SK-N-SH (cell line): ENCODE data around the gene ADGRG2. TPM values are rescaled to one million over a fixed set of nuclear protein-coding genes. Genes with fewer than 3 reads are reported as not detected.

Experiments
- CTCF ChIA-PET: fragments of 300-600, 350-600 bp; formaldehyde crosslinking; extraction: SDS; loops from one replicate; lab custom pipeline; 2021; lab: Yijun Ruan, JAX
- POLR2A ChIA-PET: fragments of 350-600 bp; sonication (Branson Sonifier 250); formaldehyde crosslinking; extraction: SDS; loops from one replicate; lab custom pipeline; 2020; ENCODE audit warnings: antibody characterized with exemption, inconsistent platforms; lab: Yijun Ruan, JAX
- DNase-seq: peaks from one replicate; pipeline ENCODE4 v3.0.0; 2012
- H2AFZ ChIP-seq: fragments of 200-600 bp; sonication (generic); 2 replicates; pipeline ENCODE4 v1.8.1; 2016; ENCODE audit warnings: antibody characterized with exemption, mild to moderate bottlenecking, low read depth
- H3F3A ChIP-seq: fragments of 200-600 bp; sonication (generic); replicated peaks from 2 replicates; pipeline ENCODE3; 2016; ENCODE audit warnings: antibody characterized with exemption, mild to moderate bottlenecking; ENCODE audit not compliant: insufficient read depth
- H3K27ac ChIP-seq, 2 experiments: fragments of 200-500 bp in 1 of 2; fragments of 200-600 bp in 1 of 2; sonication (Bioruptor generic) in 1 of 2; sonication (generic), shearing (Covaris generic) in 1 of 2; 2 replicates each; pipeline versions ENCODE4 v1.5.1 to v1.6.1; 2014 to 2016; ENCODE audit warnings: low read depth in 2 of 2, inconsistent platforms in 1 of 2, low read length in 1 of 2, mild to moderate bottlenecking in 1 of 2, mixed read lengths in 1 of 2
- H3K27me3 ChIP-seq: fragments of 200-600 bp; sonication (generic), shearing (Covaris generic); 2 replicates; pipeline ENCODE4 v1.6.1; 2016; ENCODE audit warnings: mixed run types; ENCODE audit not compliant: insufficient read depth
- H3K36me3 ChIP-seq, 2 experiments: fragments of 200-500 bp in 1 of 2; fragments of 200-600 bp in 1 of 2; sonication (Bioruptor generic) in 1 of 2; sonication (generic) in 1 of 2; replicated peaks in 1 of 2; 2 replicates each; pipeline versions ENCODE3 to v1.5.1; 2014 to 2016; ENCODE audit warnings: low read length in 1 of 2, mild to moderate bottlenecking in 1 of 2; ENCODE audit not compliant: insufficient read depth in 2 of 2, control insufficient read depth in 1 of 2
- H3K4me1 ChIP-seq, 2 experiments: fragments of 200-500 bp in 1 of 2; fragments of 200-600 bp in 1 of 2; sonication (Bioruptor generic) in 1 of 2; sonication (generic), shearing (Covaris generic) in 1 of 2; 2 replicates each; pipeline versions ENCODE4 v1.5.1 to v1.6.1; 2014 to 2016; ENCODE audit warnings: low read depth in 1 of 2, low read length in 1 of 2, mixed run types in 1 of 2; ENCODE audit not compliant: insufficient read depth in 2 of 2, control insufficient read depth in 1 of 2
- H3K4me2 ChIP-seq: fragments of 200-600 bp; sonication (generic), shearing (Covaris generic); 2 replicates; pipeline ENCODE4 v1.6.1; 2017; ENCODE audit warnings: mixed run types
- H3K4me3 ChIP-seq, 2 experiments: fragments of 200-500 bp in 1 of 2; fragments of 200-600 bp in 1 of 2; sonication (Bioruptor generic) in 1 of 2; sonication (generic), shearing (Covaris generic) in 1 of 2; 2 replicates each; pipeline versions ENCODE4 v1.5.1 to v1.8.1; 2014 to 2016; ENCODE audit warnings: low read depth in 2 of 2, inconsistent platforms in 1 of 2, low read length in 1 of 2, mild to moderate bottlenecking in 1 of 2, mixed read lengths in 1 of 2, moderate library complexity in 1 of 2
- H3K79me2 ChIP-seq: fragments of 200-600 bp; sonication (generic); 2 replicates; pipeline ENCODE4 v1.8.1; 2017; ENCODE audit warnings: mild to moderate bottlenecking; ENCODE audit not compliant: insufficient read depth
- H3K9ac ChIP-seq: fragments of 200-600 bp; sonication (generic); 2 replicates; pipeline ENCODE4 v1.6.1; 2017; ENCODE audit warnings: mixed run types
- H3K9me2 ChIP-seq: fragments of 200-600 bp; sonication (generic); 2 replicates; pipeline ENCODE4 v1.6.1; 2017; ENCODE audit warnings: mixed run types
- H3K9me3 ChIP-seq: fragments of 200-600 bp; sonication (generic); 2 replicates; pipeline ENCODE4 v1.6.1; 2017; ENCODE audit warnings: mixed run types, mild to moderate bottlenecking, moderate library complexity
- H4K20me1 ChIP-seq: fragments of 200-600 bp; sonication (generic); 2 replicates; pipeline ENCODE4 v1.6.1; 2017; ENCODE audit warnings: mild to moderate bottlenecking, mixed run types; ENCODE audit not compliant: insufficient read depth
- EZH2phosphoT487 ChIP-seq: fragments of 200-600 bp; sonication (generic); IDR thresholded peaks from 2 replicates; pipeline ENCODE4 v1.6.1; 2017; ENCODE audit warnings: low read depth, mixed run types, mild to moderate bottlenecking, antibody characterized with exemption, moderate library complexity, borderline replicate concordance
- FOXM1 ChIP-seq: IDR thresholded peaks from 2 replicates; pipeline ENCODE4 v1.4.0; 2012; ENCODE audit warnings: low read depth, mild to moderate bottlenecking
- GABPA ChIP-seq: IDR thresholded peaks from 2 replicates; pipeline ENCODE4 v1.4.0; 2012; ENCODE audit warnings: low read depth, mild to moderate bottlenecking
- GATA2 ChIP-seq: sonication (generic); formaldehyde crosslinking; IDR thresholded peaks from 2 replicates; pipeline ENCODE4 v1.5.0; 2020; ENCODE audit warnings: mild to moderate bottlenecking, missing genetic modification reagents
- JUND ChIP-seq: IDR thresholded peaks from 2 replicates; pipeline ENCODE4 v1.4.0; 2012
- NFIC ChIP-seq: IDR thresholded peaks from 2 replicates; pipeline ENCODE4 v1.4.0; 2012; ENCODE audit warnings: borderline replicate concordance
- NRF1 ChIP-seq: IDR thresholded peaks from 2 replicates; pipeline ENCODE4 v1.6.1; 2012; ENCODE audit warnings: low read depth, mild to moderate bottlenecking, low read length
- RCOR1 ChIP-seq: fragments of 150-350 bp; IDR thresholded peaks from 2 replicates; pipeline ENCODE4 v1.6.1; 2017; ENCODE audit warnings: antibody characterized with exemption, low read length
- RXRA ChIP-seq: IDR thresholded peaks from 2 replicates; pipeline ENCODE4 v1.4.0; 2012; ENCODE audit warnings: low read depth, mild to moderate bottlenecking, borderline replicate concordance
- SIN3A ChIP-seq: IDR thresholded peaks from 2 replicates; pipeline ENCODE4 v1.6.1; 2012; ENCODE audit warnings: low read depth, mild to moderate bottlenecking, low read length, moderate library complexity, borderline replicate concordance
- SMC3 ChIP-seq: IDR thresholded peaks from 2 replicates; pipeline ENCODE4 v1.6.1; 2012; ENCODE audit warnings: low read depth, low read length, improper control_type of control experiment
- TEAD4 ChIP-seq: IDR thresholded peaks from 2 replicates; pipeline ENCODE4 v1.4.0; 2012; ENCODE audit warnings: mild to moderate bottlenecking, borderline replicate concordance; ENCODE audit not compliant: insufficient read depth
- YY1 ChIP-seq: IDR thresholded peaks from 2 replicates; pipeline ENCODE4 v1.4.0; 2012; ENCODE audit warnings: low read depth, mild to moderate bottlenecking
- WGBS: methylation state at CpG from one replicate; pipeline ENCODE4 v1.1.6; 2017; ENCODE audit warnings: low lambda C conversion rate; 5-methylcytosine and 5-hydroxymethylcytosine counted together
- polyA plus RNA-seq, 3 experiments: library from polyadenylated mRNA; depleted of rRNA; stranded (reverse); fragments of >200 nt; gene quantifications; 2 replicates each; pipeline ENCODE4 v1.2.3, GENCODE V29; 2012
- TF ChIP-seq, protein P1 (sequence below): IDR thresholded peaks from 2 replicates; pipeline ENCODE4 v1.4.0; 2012; ENCODE audit warnings: low read depth, borderline replicate concordance
- TF ChIP-seq, protein P2 (sequence below): IDR thresholded peaks from 2 replicates; pipeline ENCODE4; 2012
- TF ChIP-seq, protein P3 (sequence below): fragments of 150-350 bp; IDR thresholded peaks from 2 replicates; pipeline ENCODE4 v1.6.1; 2016; ENCODE audit warnings: mild to moderate bottlenecking, low read depth, low read length

ADGRG2 gene
- polyA plus RNA-seq, 1 of the 3 experiments (the other 2 are of a cell fraction): 0.08 TPM

DNA sequence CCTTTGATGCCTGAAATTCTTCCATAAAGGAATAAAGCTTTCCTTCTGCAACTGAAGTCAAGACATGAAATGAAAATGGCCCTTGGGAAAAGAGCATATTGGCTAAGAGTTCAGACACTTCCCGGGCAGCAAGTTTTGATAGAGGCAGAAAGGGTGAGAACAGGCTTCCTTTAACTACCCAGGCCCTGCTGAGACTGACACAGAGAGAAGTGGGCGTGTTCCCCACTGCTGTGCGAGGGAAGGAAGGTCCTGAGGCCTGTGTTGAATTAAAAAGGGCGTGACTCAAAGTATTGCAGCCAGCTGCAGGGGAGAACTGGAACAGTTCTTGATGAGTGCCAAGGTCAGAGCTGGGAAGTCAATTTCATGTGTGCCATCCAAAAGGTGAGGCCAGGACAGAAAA is 33.9 kb upstream of the ADGRG2 start:
- no peaks in the 10 kb centered on the region for H3K79me2 ChIP-seq
- ChIA-PET POLR2A (no interaction called here), CTCF (interaction anchor here (1.1 to 1.2 kb wide), 2 partner anchors 13 to 178 kb away, joined by 3 to 4 read pairs; no protein-coding TSS in a partner anchor)
- H3K4me1 ChIP-seq: no peaks in the 10 kb centered on the region
- no peaks in the 10 kb centered on the region for H3F3A ChIP-seq
- no peak overlapping the region for H3K4me3 ChIP-seq
- H3K9me3 ChIP-seq: no peaks in the 10 kb centered on the region
- DNase-seq: no peak
- TF ChIP-seq, protein P1, sequence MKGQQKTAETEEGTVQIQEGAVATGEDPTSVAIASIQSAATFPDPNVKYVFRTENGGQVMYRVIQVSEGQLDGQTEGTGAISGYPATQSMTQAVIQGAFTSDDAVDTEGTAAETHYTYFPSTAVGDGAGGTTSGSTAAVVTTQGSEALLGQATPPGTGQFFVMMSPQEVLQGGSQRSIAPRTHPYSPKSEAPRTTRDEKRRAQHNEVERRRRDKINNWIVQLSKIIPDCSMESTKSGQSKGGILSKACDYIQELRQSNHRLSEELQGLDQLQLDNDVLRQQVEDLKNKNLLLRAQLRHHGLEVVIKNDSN: no peak
- TF ChIP-seq NFIC (no peak), NRF1 (no peak), EZH2phosphoT487 (no peak)
- H3K9me2 ChIP-seq: no peaks in the 10 kb centered on the region
- no peaks in the 10 kb centered on the region for H3K27me3 ChIP-seq
- no peak overlapping the region for H3K9ac ChIP-seq
- no peak overlapping the region for H2AFZ ChIP-seq
- no peak overlapping the region for H3K27ac ChIP-seq
- H4K20me1 ChIP-seq: no peaks in the 10 kb centered on the region
- WGBS: 16% methylated on average over 4 of the region's 4 CpGs
- no peaks in the 10 kb centered on the region for H3K36me3 ChIP-seq
- H3K4me2 ChIP-seq: no peak overlapping the region

DNA sequence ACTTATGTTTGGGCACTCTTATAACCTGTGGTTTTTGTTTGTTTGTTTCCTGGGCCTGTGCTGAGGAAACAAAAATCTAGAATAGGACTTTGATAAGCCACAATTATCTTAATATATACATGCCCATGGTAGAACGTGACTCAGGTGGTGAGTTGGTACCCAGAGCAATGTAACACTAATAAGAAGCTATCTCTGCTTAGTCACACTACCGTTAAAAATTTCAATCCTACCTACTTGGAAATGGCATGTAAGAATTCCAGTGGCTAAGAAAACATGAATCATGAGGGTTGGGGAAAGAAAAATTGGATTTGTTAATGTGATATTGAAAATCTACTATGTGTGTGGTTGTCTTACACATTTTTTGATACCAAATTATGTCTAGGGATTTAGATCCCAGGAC is 30.5 kb upstream of the ADGRG2 start:
- Histone ChIP-seq H3K4me2 (no peak overlapping the region), H3K4me1 (no peaks in the 10 kb centered on the region), H3K4me3 (no peak overlapping the region), H3F3A (no peaks in the 10 kb centered on the region), H3K9me3 (no peaks in the 10 kb centered on the region), H3K9me2 (no peaks in the 10 kb centered on the region), H3K27me3 (no peaks in the 10 kb centered on the region), H3K36me3 (no peaks in the 10 kb centered on the region), H3K27ac (no peak overlapping the region), H4K20me1 (no peaks in the 10 kb centered on the region), H3K9ac (no peak overlapping the region), H3K79me2 (no peaks in the 10 kb centered on the region), H2AFZ (no peak overlapping the region)
- no peak for TF ChIP-seq SIN3A
- TF ChIP-seq JUND: no peak
- no peak for DNase-seq
- 11% methylated on average over 2 of the region's 2 CpGs for WGBS
- ChIA-PET POLR2A (no interaction called here), CTCF (interaction anchor here (0.7 to 1.2 kb wide), 2 partner anchors 13 to 118 kb away, joined by 3 read pairs; no protein-coding TSS in a partner anchor)

DNA sequence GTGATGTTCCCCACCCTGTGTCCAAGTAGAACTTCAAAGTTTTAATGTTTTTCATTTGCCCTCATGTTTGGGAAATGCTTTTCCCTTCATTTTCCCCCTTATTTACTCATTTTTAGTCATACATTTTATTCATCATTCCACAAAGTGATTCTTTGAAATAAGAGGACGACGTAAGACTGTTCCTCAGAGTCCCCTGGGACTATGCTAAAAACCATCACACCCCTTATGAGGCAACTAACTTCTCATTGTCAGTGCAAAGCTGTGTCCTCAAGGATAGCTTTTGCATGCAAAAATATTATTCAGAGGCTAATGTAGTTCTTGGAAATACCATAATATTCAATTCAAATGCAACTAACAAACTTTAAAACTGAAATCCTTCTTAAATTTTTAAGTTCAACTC is 14.8 kb upstream of the ADGRG2 start:
- Histone ChIP-seq H2AFZ (no peak overlapping the region), H4K20me1 (no peaks in the 10 kb centered on the region), H3K9ac (no peak overlapping the region), H3K4me1 (no peaks in the 10 kb centered on the region), H3F3A (no peaks in the 10 kb centered on the region), H3K4me2 (no peak overlapping the region), H3K4me3 (no peak overlapping the region), H3K9me3 (no peaks in the 10 kb centered on the region), H3K9me2 (no peaks in the 10 kb centered on the region), H3K36me3 (no peaks in the 10 kb centered on the region), H3K79me2 (no peaks in the 10 kb centered on the region), H3K27ac (no peak overlapping the region), H3K27me3 (no peaks in the 10 kb centered on the region)
- CTCF ChIA-PET: interaction anchor here (1.3 kb wide), 1 partner anchor 15 kb away, joined by 3 read pairs; no protein-coding TSS in a partner anchor
- POLR2A ChIA-PET: no interaction called here
- 44% methylated on average over 2 of the region's 2 CpGs for WGBS
- no peak for DNase-seq
- TF ChIP-seq, protein P1: no peak
- TF ChIP-seq GABPA: no peak
- no peak for TF ChIP-seq FOXM1
- TF ChIP-seq GATA2 (CRISPR knock-in tag): no peak
- no peak for TF ChIP-seq RXRA
- no peak for TF ChIP-seq RCOR1
- TF ChIP-seq NFIC: no peak
- TF ChIP-seq, protein P2, sequence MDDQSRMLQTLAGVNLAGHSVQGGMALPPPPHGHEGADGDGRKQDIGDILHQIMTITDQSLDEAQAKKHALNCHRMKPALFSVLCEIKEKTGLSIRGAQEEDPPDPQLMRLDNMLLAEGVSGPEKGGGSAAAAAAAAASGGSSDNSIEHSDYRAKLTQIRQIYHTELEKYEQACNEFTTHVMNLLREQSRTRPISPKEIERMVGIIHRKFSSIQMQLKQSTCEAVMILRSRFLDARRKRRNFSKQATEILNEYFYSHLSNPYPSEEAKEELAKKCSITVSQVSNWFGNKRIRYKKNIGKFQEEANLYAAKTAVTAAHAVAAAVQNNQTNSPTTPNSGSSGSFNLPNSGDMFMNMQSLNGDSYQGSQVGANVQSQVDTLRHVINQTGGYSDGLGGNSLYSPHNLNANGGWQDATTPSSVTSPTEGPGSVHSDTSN: no peak
- TF ChIP-seq SMC3: no peak
- TF ChIP-seq, protein P3, sequence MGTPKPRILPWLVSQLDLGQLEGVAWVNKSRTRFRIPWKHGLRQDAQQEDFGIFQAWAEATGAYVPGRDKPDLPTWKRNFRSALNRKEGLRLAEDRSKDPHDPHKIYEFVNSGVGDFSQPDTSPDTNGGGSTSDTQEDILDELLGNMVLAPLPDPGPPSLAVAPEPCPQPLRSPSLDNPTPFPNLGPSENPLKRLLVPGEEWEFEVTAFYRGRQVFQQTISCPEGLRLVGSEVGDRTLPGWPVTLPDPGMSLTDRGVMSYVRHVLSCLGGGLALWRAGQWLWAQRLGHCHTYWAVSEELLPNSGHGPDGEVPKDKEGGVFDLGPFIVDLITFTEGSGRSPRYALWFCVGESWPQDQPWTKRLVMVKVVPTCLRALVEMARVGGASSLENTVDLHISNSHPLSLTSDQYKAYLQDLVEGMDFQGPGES: no peak
- no peak for TF ChIP-seq YY1
- TF ChIP-seq TEAD4: no peak
